Fibroblast of lung (primary cell): ENCODE results near the gene EFNA5. TPM values are rescaled to one million over a fixed set of nuclear protein-coding genes. Genes with fewer than 3 reads are reported as not detected.

Experiments
- DNase-seq, 2 donors: peaks; one replicate each; pipeline versions ENCODE4 v3.0.0 to v3.0.0-alpha.2; 2010; ENCODE audit warnings: low read depth in 2 of 2
- H2AFZ ChIP-seq: 2 replicates; pipeline ENCODE4 v1.5.1; 2012; ENCODE audit warnings: low read length, control low read depth, inconsistent platforms
- H3K27ac ChIP-seq: 2 replicates; pipeline ENCODE4 v1.5.1; 2011; ENCODE audit warnings: low read length, control low read depth; ENCODE audit not compliant: insufficient read depth
- H3K27me3 ChIP-seq: 2 replicates; pipeline ENCODE4 v1.5.1; 2011; ENCODE audit warnings: mild to moderate bottlenecking, low read length; ENCODE audit not compliant: control insufficient read depth, insufficient read depth
- H3K36me3 ChIP-seq: 2 replicates; pipeline ENCODE4 v1.5.1; 2011; ENCODE audit warnings: low read length; ENCODE audit not compliant: control insufficient read depth, insufficient read depth
- H3K4me1 ChIP-seq: 2 replicates; pipeline ENCODE4 v1.5.1; 2011; ENCODE audit warnings: low read length; ENCODE audit not compliant: control insufficient read depth, insufficient read depth; ENCODE audit errors: extremely low read depth
- H3K4me2 ChIP-seq: 2 replicates; pipeline ENCODE4 v1.5.1; 2011; ENCODE audit warnings: low read length, control low read depth; ENCODE audit not compliant: insufficient read depth; ENCODE audit errors: extremely low read depth
- H3K4me3 ChIP-seq, 4 experiments: fragments of 200-600 bp in 1 of 4; sonication (generic) in 1 of 4; replicated peaks in 1 of 4; 2 replicates each; pipeline ENCODE4 v1.5.1; 2011 to 2016; ENCODE audit warnings: low read length in 4 of 4, low read depth in 3 of 4, mild to moderate bottlenecking in 3 of 4, control low read depth in 2 of 4, inconsistent platforms in 1 of 4, mixed read lengths in 1 of 4; ENCODE audit not compliant: insufficient read depth in 1 of 4; ENCODE audit errors: control extremely low read depth in 1 of 4
- H3K79me2 ChIP-seq: 2 replicates; pipeline ENCODE4 v1.5.1; 2012; ENCODE audit warnings: mild to moderate bottlenecking, low read length, inconsistent platforms; ENCODE audit not compliant: control insufficient read depth, insufficient read depth
- H3K9ac ChIP-seq: 2 replicates; pipeline ENCODE4 v1.5.1; 2011; ENCODE audit warnings: mild to moderate bottlenecking, low read length, control low read depth; ENCODE audit not compliant: insufficient read depth
- H3K9me3 ChIP-seq: 2 replicates; pipeline ENCODE4 v1.5.1; 2012; ENCODE audit warnings: low read depth, low read length; ENCODE audit not compliant: control insufficient read depth, insufficient read depth
- H4K20me1 ChIP-seq: 2 replicates; pipeline ENCODE4 v1.5.1; 2011; ENCODE audit warnings: low read length; ENCODE audit not compliant: control insufficient read depth, insufficient read depth; ENCODE audit errors: extremely low read depth
- EZH2 ChIP-seq: IDR thresholded peaks from 2 replicates; pipeline ENCODE4 v1.5.1; 2012; ENCODE audit warnings: low read length, control low read depth, mild to moderate bottlenecking; ENCODE audit errors: missing control alignments
- polyA plus RNA-seq, 2 donors: library from polyadenylated mRNA; depleted of rRNA in 1 of 2; stranded (reverse) in 1 of 2; unstranded in 1 of 2; fragments of >200 nt; gene quantifications; 2 replicates each; pipeline ENCODE4 v1.2.1, GENCODE V29; 2011 to 2012; ENCODE audit warnings: missing spikeins in 1 of 2
- total RNA-seq: library from RNA; depleted of rRNA; stranded (reverse); fragments of >200 nt; gene quantifications from 2 replicates; pipeline ENCODE4 v1.2.1, GENCODE V29; 2014
- TF ChIP-seq, protein P1 (sequence below), 2 donors: IDR thresholded peaks in 1 of 2; conservative IDR thresholded peaks in 1 of 2; 1 replicate in 1 of 2; 2 replicates in 1 of 2; pipeline ENCODE4 v1.5.1; 2011 to 2012; ENCODE audit warnings: low read length in 2 of 2, control low read depth in 1 of 2, inconsistent platforms in 1 of 2, low read depth in 1 of 2, mild to moderate bottlenecking in 1 of 2

EFNA5 gene
- total and polyA plus RNA-seq, 2 donors (not counting 1 experiment from before 2014, with no cell fraction given): 3.5 to 3.7 TPM

DNA sequence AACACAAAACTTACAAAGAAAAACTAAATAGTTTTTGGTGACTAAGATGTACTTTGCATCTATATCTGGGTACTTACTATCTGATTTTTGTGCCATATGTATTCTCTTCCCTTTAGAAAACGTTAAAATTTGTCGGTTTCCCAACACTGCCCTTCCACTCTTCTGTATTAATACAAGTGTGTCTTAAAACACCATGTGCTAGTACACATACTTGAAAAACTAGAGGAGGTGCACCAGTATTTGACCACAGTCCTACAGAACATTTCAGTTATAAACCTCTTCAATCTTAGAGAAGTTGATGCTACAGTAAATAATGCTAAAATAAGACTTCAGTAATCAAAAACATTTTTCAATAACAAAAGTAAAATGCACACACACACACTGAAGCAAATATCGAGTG, 251.2 kb downstream of the EFNA5 start:
- H4K20me1 ChIP-seq: no peaks in the 10 kb centered on the region
- no peaks in the 10 kb centered on the region for H3K36me3 ChIP-seq
- no peaks in the 10 kb centered on the region for H3K79me2 ChIP-seq
- H3K4me3 ChIP-seq: no peak overlapping the region
- H3K27me3 ChIP-seq: no peaks in the 10 kb centered on the region
- TF ChIP-seq, protein P1, sequence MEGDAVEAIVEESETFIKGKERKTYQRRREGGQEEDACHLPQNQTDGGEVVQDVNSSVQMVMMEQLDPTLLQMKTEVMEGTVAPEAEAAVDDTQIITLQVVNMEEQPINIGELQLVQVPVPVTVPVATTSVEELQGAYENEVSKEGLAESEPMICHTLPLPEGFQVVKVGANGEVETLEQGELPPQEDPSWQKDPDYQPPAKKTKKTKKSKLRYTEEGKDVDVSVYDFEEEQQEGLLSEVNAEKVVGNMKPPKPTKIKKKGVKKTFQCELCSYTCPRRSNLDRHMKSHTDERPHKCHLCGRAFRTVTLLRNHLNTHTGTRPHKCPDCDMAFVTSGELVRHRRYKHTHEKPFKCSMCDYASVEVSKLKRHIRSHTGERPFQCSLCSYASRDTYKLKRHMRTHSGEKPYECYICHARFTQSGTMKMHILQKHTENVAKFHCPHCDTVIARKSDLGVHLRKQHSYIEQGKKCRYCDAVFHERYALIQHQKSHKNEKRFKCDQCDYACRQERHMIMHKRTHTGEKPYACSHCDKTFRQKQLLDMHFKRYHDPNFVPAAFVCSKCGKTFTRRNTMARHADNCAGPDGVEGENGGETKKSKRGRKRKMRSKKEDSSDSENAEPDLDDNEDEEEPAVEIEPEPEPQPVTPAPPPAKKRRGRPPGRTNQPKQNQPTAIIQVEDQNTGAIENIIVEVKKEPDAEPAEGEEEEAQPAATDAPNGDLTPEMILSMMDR (conservative IDR thresholded peaks at IDR 0.05 in 1 of 2, IDR thresholded peaks at IDR 0.05 in 1 of 2; ENCODE audit: low read depth in 1 of 2, low read length in 2 of 2): no peak
- no peak for TF ChIP-seq EZH2
- H3K9ac ChIP-seq: no peak overlapping the region
- no peak for DNase-seq
- no peak overlapping the region for H3K27ac ChIP-seq
- H3K4me2 ChIP-seq: no peak overlapping the region
- H3K9me3 ChIP-seq: no peaks in the 10 kb centered on the region
- no peak overlapping the region for H2AFZ ChIP-seq
- peaks cover 2% of the 10 kb centered on the region for H3K4me1 ChIP-seq

DNA sequence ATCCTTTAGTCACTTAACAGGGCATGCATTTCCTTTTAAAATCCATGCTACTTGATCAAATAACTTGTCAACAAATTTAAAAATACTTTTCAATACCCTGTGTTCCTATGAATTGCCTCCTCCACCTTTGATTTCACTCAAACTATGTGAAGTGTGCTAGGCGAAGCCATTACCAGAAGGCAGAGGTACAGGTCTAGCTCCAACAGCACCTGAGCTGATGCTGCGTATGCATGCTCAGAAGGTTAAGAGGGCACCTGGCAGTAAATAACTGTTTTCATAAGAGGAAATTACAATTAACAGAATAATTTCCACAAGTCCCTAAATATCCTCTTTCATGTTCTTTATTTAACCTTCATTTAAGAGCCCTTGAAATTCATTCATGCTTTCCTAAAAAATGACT, 251.8 kb downstream of the EFNA5 start:
- H3K79me2 ChIP-seq: no peaks in the 10 kb centered on the region
- H3K4me1 ChIP-seq: peaks cover 2% of the 10 kb centered on the region
- no peak overlapping the region for H3K27ac ChIP-seq
- no peak overlapping the region for H3K4me2 ChIP-seq
- H2AFZ ChIP-seq: no peak overlapping the region
- no peak overlapping the region for H3K9ac ChIP-seq
- H3K4me3 ChIP-seq: no peak overlapping the region
- TF ChIP-seq EZH2: no peak
- TF ChIP-seq, protein P1 (conservative IDR thresholded peaks at IDR 0.05 in 1 of 2, IDR thresholded peaks at IDR 0.05 in 1 of 2; ENCODE audit: low read depth in 1 of 2, low read length in 2 of 2): no peak
- no peaks in the 10 kb centered on the region for H4K20me1 ChIP-seq
- H3K27me3 ChIP-seq: no peaks in the 10 kb centered on the region
- H3K9me3 ChIP-seq: no peaks in the 10 kb centered on the region
- DNase-seq: no peak
- H3K36me3 ChIP-seq: no peaks in the 10 kb centered on the region

DNA sequence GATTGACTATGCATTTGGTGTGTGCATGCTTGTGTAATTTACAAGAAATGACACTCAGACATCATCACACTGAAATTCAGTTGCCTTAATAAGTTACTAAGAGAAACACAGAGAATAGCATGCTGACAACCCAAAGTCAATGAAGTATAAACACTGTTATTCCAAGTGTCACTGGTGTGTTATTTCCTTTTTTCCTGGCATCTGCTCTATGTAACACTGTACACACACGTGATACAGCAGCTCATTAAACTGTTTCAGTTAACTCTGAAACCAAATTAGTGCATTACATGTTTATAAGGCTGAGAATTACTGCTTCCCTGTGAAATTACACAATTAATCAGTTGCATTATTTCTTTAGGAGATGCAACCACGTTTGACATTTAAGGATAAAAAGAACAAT, 252.7 kb downstream of the EFNA5 start:
- H3K9me3 ChIP-seq: no peaks in the 10 kb centered on the region
- peaks cover 2% of the 10 kb centered on the region for H3K4me1 ChIP-seq
- no peak overlapping the region for H3K4me2 ChIP-seq
- no peaks in the 10 kb centered on the region for H3K27me3 ChIP-seq
- H3K79me2 ChIP-seq: no peaks in the 10 kb centered on the region
- no peaks in the 10 kb centered on the region for H3K36me3 ChIP-seq
- H3K4me3 ChIP-seq: no peak overlapping the region
- H3K9ac ChIP-seq: no peak overlapping the region
- no peaks in the 10 kb centered on the region for H4K20me1 ChIP-seq
- no peak overlapping the region for H3K27ac ChIP-seq
- no peak for DNase-seq
- H2AFZ ChIP-seq: no peak overlapping the region
- TF ChIP-seq, protein P1 (conservative IDR thresholded peaks at IDR 0.05 in 1 of 2, IDR thresholded peaks at IDR 0.05 in 1 of 2; ENCODE audit: low read depth in 1 of 2, low read length in 2 of 2): no peak
- no peak for TF ChIP-seq EZH2
